Ovary (tissue), 3 donors: ENCODE data around the gene CNPY2.

Experiments used
- EP300 ChIP-seq: sonication (generic); formaldehyde crosslinking; IDR thresholded peaks from one replicate; pipeline ENCODE4 v1.6.1; 2017; ENCODE audit warnings: antibody characterized with exemption
- POLR2A ChIP-seq: fragments of 450-650 bp; IDR thresholded peaks from one replicate; pipeline ENCODE4 v1.6.1; 2017; ENCODE audit warnings: antibody characterized with exemption, mild to moderate bottlenecking, moderate library complexity
- TF ChIP-seq, protein P1 (sequence below), 3 donors: fragments of 450-650 bp in 2 of 3; fragments of 200-600 bp in 1 of 3; IDR thresholded peaks; one replicate each; pipeline versions ENCODE4 v1.5.1 to v1.8.0; 2016 to 2022; ENCODE audit warnings: antibody characterized with exemption in 3 of 3, mild to moderate bottlenecking in 1 of 3
- donor health status: DM: no; HTN: no; CAD: no.

DNA sequence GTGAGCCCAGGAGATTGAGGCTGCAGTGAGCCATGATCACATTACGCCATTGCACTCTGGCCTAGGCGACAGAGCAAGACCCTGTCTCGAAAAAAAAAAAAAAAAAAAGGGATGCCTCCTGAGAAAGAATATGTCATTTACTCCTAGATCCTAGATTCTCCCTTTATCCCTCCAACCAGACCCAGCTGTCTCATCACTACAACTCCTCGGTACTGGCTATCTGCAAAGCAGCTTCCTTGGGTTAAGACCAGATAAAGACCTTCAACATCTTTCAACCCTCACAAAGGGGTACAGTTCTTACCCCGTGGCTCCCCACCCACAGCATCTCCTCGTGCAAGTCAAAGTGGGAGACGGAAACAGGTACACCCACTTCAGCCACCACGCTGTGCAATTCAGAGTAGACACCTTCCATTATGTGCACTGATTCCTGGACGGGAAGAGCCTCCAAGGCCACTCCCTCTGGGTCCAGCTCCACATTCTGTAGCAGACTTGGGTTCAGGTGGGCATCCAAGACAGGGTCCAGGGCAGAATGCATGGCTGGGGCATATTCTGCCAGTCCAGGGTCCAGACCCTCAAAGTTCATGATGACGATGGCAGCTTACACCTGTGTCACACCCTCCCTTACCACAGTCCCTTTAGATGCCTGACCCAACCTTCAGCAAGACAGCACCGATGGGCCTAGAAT is 16.9 kb upstream of the CNPY2 start:
- TF ChIP-seq EP300 (no peak), POLR2A (no peak)
- TF ChIP-seq, protein P1, sequence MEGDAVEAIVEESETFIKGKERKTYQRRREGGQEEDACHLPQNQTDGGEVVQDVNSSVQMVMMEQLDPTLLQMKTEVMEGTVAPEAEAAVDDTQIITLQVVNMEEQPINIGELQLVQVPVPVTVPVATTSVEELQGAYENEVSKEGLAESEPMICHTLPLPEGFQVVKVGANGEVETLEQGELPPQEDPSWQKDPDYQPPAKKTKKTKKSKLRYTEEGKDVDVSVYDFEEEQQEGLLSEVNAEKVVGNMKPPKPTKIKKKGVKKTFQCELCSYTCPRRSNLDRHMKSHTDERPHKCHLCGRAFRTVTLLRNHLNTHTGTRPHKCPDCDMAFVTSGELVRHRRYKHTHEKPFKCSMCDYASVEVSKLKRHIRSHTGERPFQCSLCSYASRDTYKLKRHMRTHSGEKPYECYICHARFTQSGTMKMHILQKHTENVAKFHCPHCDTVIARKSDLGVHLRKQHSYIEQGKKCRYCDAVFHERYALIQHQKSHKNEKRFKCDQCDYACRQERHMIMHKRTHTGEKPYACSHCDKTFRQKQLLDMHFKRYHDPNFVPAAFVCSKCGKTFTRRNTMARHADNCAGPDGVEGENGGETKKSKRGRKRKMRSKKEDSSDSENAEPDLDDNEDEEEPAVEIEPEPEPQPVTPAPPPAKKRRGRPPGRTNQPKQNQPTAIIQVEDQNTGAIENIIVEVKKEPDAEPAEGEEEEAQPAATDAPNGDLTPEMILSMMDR (IDR thresholded peaks at IDR 0.05): no peak
